Ecto neural progenitor cell (in vitro differentiated cells): ENCODE measurements around the gene POLG.
"Not testable (repeated sequence)": the region's sequence is repeated elsewhere in the genome, so short reads cannot be mapped to it uniquely, and the experiment has no call there.

Experiments
- DNase-seq: peaks from one replicate; pipeline ENCODE4 v3.0.0-alpha.2; 2018; ENCODE audit warnings: low spot score

Gene POLG

DNA sequence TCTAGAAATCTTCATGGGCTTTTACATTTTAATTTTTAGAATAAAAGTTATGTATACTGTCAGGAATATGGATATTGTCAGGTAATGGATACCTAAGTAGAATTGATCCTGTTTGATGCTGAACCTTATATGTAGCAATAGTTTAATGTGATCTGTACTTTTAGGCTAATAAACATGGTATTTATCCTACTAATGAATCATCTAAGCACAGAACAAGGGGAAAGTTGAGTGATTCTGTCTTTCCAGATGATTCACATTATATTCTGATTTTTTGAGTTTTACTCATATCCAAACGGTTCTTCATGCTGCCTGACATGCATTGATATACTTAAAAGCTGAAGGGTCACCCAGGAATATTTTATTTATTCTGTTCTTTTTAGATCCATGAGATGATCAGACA is 56.3 kb downstream of the POLG start:
- DNase-seq, result no peak

DNA sequence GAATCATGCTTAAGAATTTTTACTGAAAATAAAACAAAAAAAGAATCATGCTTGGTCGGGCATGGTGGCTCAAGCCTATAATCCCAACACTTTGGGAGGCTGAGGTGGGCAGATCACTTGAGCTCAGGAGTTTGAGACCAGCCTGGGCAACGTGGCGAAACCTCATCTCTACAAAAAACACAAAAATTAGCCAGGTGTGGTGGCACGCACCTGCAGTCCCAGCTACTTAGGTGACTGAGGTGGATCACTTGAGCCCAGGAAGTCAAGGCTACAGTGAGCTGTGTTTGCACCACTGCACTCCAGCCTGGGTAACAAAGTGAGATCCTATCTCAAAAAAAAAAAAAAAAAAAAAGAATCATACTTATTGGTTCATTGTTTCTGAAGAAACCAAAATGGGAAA is 57.3 kb downstream of the POLG start:
- not testable (repeated sequence) for DNase-seq
